CD8-positive, alpha-beta memory T cell (primary cell): ENCODE results near the gene SMURF1. TPM values are rescaled to one million over a fixed set of nuclear protein-coding genes. Genes with fewer than 3 reads are reported as not detected.

Experiments
- CTCF ChIA-PET: fragments of 350-600 bp; sonication (Branson Sonifier 250); formaldehyde crosslinking; loops from one replicate; lab custom pipeline; 2021; ENCODE audit warnings: antibody characterized with exemption; lab: Charles Lee
- POLR2A ChIA-PET: fragments of 350-600 bp; sonication (Branson Sonifier 250); formaldehyde crosslinking; loops from one replicate; lab custom pipeline; 2021; ENCODE audit warnings: antibody characterized with exemption; lab: Charles Lee
- DNase-seq, 5 donors: peaks; one replicate each; pipeline versions ENCODE4 v3.0.0 to v3.0.0-alpha.2; 2020 to 2022; ENCODE audit warnings: mixed read lengths in 1 of 5
- H3K27ac ChIP-seq: one replicate; pipeline ENCODE4 v1.7.0; 2013; ENCODE audit warnings: low read depth, mild to moderate bottlenecking, low read length, moderate library complexity
- H3K27me3 ChIP-seq: 2 replicates; pipeline ENCODE4 v1.7.0; 2013; ENCODE audit warnings: low read length, mild to moderate bottlenecking; ENCODE audit not compliant: insufficient read depth, poor library complexity, severe bottlenecking
- H3K36me3 ChIP-seq: 2 replicates; pipeline ENCODE4 v1.7.0; 2013; ENCODE audit warnings: mild to moderate bottlenecking, low read length, moderate library complexity; ENCODE audit not compliant: insufficient read depth
- H3K4me1 ChIP-seq: 2 replicates; pipeline ENCODE4 v1.7.0; 2013; ENCODE audit warnings: mild to moderate bottlenecking, low read length, moderate library complexity; ENCODE audit not compliant: insufficient read depth
- H3K4me3 ChIP-seq: 2 replicates; pipeline ENCODE4 v1.7.0; 2013; ENCODE audit warnings: mild to moderate bottlenecking, low read length
- H3K9me3 ChIP-seq: 2 replicates; pipeline ENCODE4 v1.7.0; 2013; ENCODE audit warnings: mild to moderate bottlenecking, low read length
- H3K27ac Mint-ChIP-seq, 8 donors: one replicate each; pipeline ENCODE4 v1.8.0; 2020 to 2021; ENCODE audit warnings: mixed read lengths in 8 of 8, mild to moderate bottlenecking in 6 of 8, inconsistent platforms in 3 of 8, moderate library complexity in 3 of 8
- H3K27me3 Mint-ChIP-seq, 2 donors: one replicate each; pipeline ENCODE4 v1.8.0; 2020 to 2021; ENCODE audit warnings: mixed read lengths in 2 of 2, mild to moderate bottlenecking in 1 of 2, moderate library complexity in 1 of 2
- H3K36me3 Mint-ChIP-seq, 3 donors: one replicate each; pipeline ENCODE4 v1.8.0; 2020 to 2021; ENCODE audit warnings: mixed read lengths in 3 of 3, inconsistent platforms in 1 of 3, mild to moderate bottlenecking in 1 of 3
- H3K4me1 Mint-ChIP-seq, 3 donors: one replicate each; pipeline ENCODE4 v1.8.0; 2020 to 2021; ENCODE audit warnings: mixed read lengths in 3 of 3, inconsistent platforms in 1 of 3, mild to moderate bottlenecking in 1 of 3
- H3K4me3 Mint-ChIP-seq, 7 donors: one replicate each; pipeline ENCODE4 v1.8.0; 2020 to 2021; ENCODE audit warnings: mixed read lengths in 7 of 7, mild to moderate bottlenecking in 6 of 7, moderate library complexity in 4 of 7, inconsistent platforms in 2 of 7
- H3K9me3 Mint-ChIP-seq, 5 donors: one replicate each; pipeline ENCODE4 v1.8.0; 2020 to 2022; ENCODE audit warnings: mixed read lengths in 5 of 5, mild to moderate bottlenecking in 3 of 5, moderate library complexity in 2 of 5, inconsistent platforms in 1 of 5
- polyA plus RNA-seq: library from polyadenylated mRNA; unstranded; fragments of 300-500 nt; fragmentation: Illumina TruSeq; gene quantifications from one replicate; pipeline ENCODE4 v1.2.3, GENCODE V29; 2021
- total RNA-seq, 2 experiments: library from RNA; stranded (reverse); gene quantifications; one replicate each; pipeline ENCODE4 v1.2.3, GENCODE V29; 2021

Gene SMURF1
- total and polyA plus RNA-seq, 3 experiments from 2014 or later = 2.2 to 14.9 (median 14.8) TPM

DNA sequence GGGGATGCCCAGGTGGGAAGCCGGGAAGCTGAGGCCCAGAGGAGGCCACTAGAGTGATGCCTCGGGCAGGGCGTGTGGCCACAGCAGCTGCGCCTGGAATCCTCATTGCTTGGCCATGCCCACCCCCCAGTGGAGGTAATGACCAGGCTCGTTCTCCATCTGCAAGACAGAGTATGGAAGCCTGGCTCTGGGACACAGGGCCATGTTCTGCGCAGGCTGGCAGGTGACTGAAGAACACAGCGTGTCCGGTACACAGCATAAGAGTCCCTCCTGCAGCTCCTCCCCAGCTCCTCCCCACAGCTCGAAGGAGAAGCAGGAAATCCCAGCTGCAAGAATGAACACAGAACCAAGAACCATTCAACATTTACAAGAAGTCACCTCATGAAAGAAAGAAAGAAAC lies 64.8 kb downstream of the SMURF1 start:
- no peak overlapping the region for H3K4me3 ChIP-seq
- H3K27ac ChIP-seq = no peak overlapping the region
- H3K9me3 ChIP-seq = no peaks in the 10 kb centered on the region
- H3K4me1 Mint-ChIP-seq = peaks cover 20 to 58% (median 41%) of the 10 kb centered on the region in 3 donors
- no peaks in the 10 kb centered on the region for H3K27me3 Mint-ChIP-seq
- H3K36me3 Mint-ChIP-seq = peaks cover 0 to 15% (median 3%) of the 10 kb centered on the region in 3 donors
- no peaks in the 10 kb centered on the region for H3K36me3 ChIP-seq
- peak overlapping the region in 2 of 8 donors; percentile 26 to 43 for H3K27ac Mint-ChIP-seq
- no peak overlapping the region for H3K4me3 Mint-ChIP-seq
- DNase-seq = no peak
- H3K4me1 ChIP-seq = peaks cover 5% of the 10 kb centered on the region
- no peaks in the 10 kb centered on the region for H3K27me3 ChIP-seq
- POLR2A ChIA-PET = no interaction called here
- CTCF ChIA-PET = interaction anchor here (0.5 kb wide), 1 partner anchor 195 kb away, joined by 3 read pairs; no protein-coding TSS in a partner anchor
- H3K9me3 Mint-ChIP-seq = peaks cover 0 to 3% (median 0%) of the 10 kb centered on the region in 5 donors

DNA sequence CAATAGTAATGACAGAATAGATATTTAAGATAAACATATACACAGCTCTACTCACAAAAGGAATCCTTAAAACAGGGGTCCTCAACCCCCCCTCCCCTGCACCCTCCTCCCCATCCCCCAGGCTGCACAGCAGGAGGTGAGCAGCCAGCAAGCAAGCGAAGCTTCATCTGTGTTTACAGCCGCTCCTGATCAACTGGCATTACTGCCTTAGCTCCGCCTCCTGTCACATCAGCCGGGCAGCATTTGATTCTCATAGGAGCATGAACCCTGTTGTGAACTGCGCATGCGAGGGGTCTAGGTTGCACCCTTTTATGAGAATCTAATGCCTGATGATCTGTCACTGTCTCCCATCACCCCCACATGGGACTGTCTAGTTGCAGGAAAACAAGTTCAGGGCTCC lies 65.5 kb downstream of the SMURF1 start:
- no peaks in the 10 kb centered on the region for H3K36me3 ChIP-seq
- peaks cover 0 to 3% (median 0%) of the 10 kb centered on the region in 5 donors for H3K9me3 Mint-ChIP-seq
- H3K27ac Mint-ChIP-seq = peak overlapping the region in 1 of 8 donors; percentile 36
- H3K9me3 ChIP-seq = no peaks in the 10 kb centered on the region
- DNase-seq = no peak
- H3K4me3 ChIP-seq = no peak overlapping the region
- no peak overlapping the region for H3K27ac ChIP-seq
- H3K36me3 Mint-ChIP-seq = peaks cover 0 to 14% (median 3%) of the 10 kb centered on the region in 3 donors
- ChIA-PET CTCF (no interaction called here), POLR2A (no interaction called here)
- no peaks in the 10 kb centered on the region for H3K27me3 Mint-ChIP-seq
- no peaks in the 10 kb centered on the region for H3K27me3 ChIP-seq
- H3K4me3 Mint-ChIP-seq = no peak overlapping the region
- H3K4me1 Mint-ChIP-seq = peaks cover 20 to 53% (median 34%) of the 10 kb centered on the region in 3 donors
- H3K4me1 ChIP-seq = peaks cover 5% of the 10 kb centered on the region

DNA sequence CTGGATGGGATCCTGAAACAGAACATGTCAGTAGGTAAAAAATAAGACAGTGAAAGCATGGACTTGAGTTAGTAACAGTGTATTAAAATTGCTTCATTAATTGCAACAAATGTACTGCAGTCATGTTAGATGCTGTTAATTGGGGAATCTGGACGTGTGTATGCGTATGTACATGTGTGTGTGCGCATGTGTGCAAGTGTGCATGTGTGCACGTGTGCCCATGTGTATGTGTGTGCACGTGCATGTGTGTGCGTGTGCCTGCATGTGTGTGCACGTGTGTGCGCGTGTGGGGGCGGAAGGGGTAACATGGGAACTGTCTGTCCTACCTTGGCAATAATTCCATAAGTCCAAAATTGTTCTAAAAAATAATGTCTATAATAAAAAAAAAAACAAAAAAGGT lies 67.3 kb downstream of the SMURF1 start:
- no peak overlapping the region for H3K4me3 Mint-ChIP-seq
- no peaks in the 10 kb centered on the region for H3K27me3 Mint-ChIP-seq
- ChIA-PET POLR2A (no interaction called here), CTCF (interaction anchor here (0.7 kb wide), 1 partner anchor 24 kb away, joined by 3 read pairs; no protein-coding TSS in a partner anchor)
- no peaks in the 10 kb centered on the region for H3K9me3 ChIP-seq
- H3K27me3 ChIP-seq = no peaks in the 10 kb centered on the region
- DNase-seq = no peak
- H3K27ac ChIP-seq = no peak overlapping the region
- peaks cover 5% of the 10 kb centered on the region for H3K4me1 ChIP-seq
- H3K36me3 ChIP-seq = no peaks in the 10 kb centered on the region
- H3K27ac Mint-ChIP-seq = peak overlapping the region in 1 of 8 donors; percentile 58
- H3K9me3 Mint-ChIP-seq = peaks cover 0 to 3% (median 0%) of the 10 kb centered on the region in 5 donors
- peaks cover 0 to 8% (median 3%) of the 10 kb centered on the region in 3 donors for H3K36me3 Mint-ChIP-seq
- no peak overlapping the region for H3K4me3 ChIP-seq
- H3K4me1 Mint-ChIP-seq = peaks cover 15 to 38% (median 29%) of the 10 kb centered on the region in 3 donors

DNA sequence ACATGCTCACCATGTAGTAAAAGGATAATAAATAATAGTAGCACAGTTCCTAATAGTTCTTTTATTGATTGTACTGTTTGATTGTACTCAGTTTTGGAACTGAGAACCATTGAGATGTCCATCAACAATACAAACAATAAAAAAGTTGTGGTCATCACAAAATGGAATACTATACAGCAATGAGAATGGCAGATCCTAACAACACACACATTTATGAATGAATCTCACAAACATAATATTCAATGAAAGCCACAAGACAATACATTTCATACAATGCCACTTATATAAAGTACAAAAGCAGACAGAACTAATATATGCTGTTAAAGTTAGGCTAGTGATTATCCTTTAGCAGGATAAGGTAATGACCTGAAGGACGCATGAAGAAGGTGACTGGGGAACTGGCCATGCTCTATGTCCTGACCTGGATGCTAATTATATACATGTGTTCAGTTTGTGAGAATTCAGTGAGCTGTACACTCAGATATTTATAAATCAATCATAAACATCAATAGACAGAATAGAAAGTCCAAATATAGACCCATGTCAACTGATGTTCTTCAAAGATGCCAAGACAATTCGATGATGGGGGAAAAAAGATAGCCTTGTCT lies 70.0 kb downstream of the SMURF1 start:
- Histone ChIP-seq H3K27ac (no peak overlapping the region), H3K4me1 (no peaks in the 10 kb centered on the region), H3K9me3 (no peaks in the 10 kb centered on the region), H3K4me3 (no peak overlapping the region), H3K27me3 (no peaks in the 10 kb centered on the region), H3K36me3 (no peaks in the 10 kb centered on the region)
- H3K4me3 Mint-ChIP-seq = no peak overlapping the region
- H3K4me1 Mint-ChIP-seq = peaks cover 16 to 31% (median 23%) of the 10 kb centered on the region in 3 donors
- H3K36me3 Mint-ChIP-seq = peaks cover 0 to 6% (median 3%) of the 10 kb centered on the region in 3 donors
- DNase-seq = no peak
- CTCF ChIA-PET = interaction anchor here (1.1 kb wide), 1 partner anchor 249 kb away, joined by 3 read pairs; no protein-coding TSS in a partner anchor
- no peaks in the 10 kb centered on the region for H3K27me3 Mint-ChIP-seq
- peaks cover 0 to 3% (median 0%) of the 10 kb centered on the region in 5 donors for H3K9me3 Mint-ChIP-seq
- H3K27ac Mint-ChIP-seq = no peak overlapping the region
- POLR2A ChIA-PET = no interaction called here

DNA sequence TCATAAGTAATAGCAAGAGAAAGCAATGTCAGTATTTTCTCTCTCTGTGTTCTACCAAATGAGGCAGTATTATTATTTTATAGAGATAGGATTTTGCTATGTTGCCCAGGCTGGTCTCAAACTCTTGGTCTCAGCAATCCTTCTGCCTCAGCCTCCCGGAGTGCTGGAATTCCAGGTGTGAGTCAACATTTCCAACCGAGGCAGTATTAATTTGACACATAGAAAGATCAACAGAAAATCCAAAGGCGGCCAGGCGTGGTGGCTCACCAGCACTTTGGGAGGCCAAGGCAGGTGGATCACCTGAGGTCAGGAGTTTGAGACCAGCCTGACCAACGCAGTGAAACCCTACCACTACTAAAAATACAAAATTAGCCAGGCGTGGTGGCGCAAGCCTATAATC lies 71.8 kb downstream of the SMURF1 start:
- Mint-ChIP-seq H3K27ac (no peak overlapping the region), H3K9me3 (peaks cover 0 to 3% (median 0%) of the 10 kb centered on the region in 5 donors), H3K4me1 (peaks cover 22 to 34% (median 33%) of the 10 kb centered on the region in 3 donors), H3K36me3 (peaks cover 0 to 5% (median 3%) of the 10 kb centered on the region in 3 donors), H3K27me3 (no peaks in the 10 kb centered on the region), H3K4me3 (no peak overlapping the region)
- no peaks in the 10 kb centered on the region for H3K36me3 ChIP-seq
- CTCF ChIA-PET = no interaction called here
- no peak for DNase-seq
- H3K27me3 ChIP-seq = no peaks in the 10 kb centered on the region
- no peak overlapping the region for H3K4me3 ChIP-seq
- H3K27ac ChIP-seq = no peak overlapping the region
- no peaks in the 10 kb centered on the region for H3K9me3 ChIP-seq
- POLR2A ChIA-PET = no interaction called here
- no peaks in the 10 kb centered on the region for H3K4me1 ChIP-seq

DNA sequence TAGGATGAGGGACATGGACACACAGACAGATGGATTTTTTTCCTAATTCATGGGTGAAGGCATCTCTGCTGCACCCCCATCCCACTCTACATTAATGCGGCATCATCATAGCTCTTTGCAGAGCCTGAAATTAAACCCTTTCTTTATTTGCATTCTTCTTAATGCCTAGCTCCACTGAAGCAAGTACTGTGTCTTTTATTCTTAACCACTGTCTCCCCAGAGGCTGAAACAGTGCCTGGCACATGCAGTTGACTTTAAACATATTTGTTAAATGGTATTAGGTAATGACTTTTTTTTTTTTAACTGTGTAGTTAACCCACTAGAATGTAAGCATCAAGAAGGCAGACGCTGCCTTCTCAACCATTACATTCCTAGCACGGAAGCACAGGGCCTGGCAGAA lies 73.5 kb downstream of the SMURF1 start:
- no peak overlapping the region for H3K4me3 Mint-ChIP-seq
- no peaks in the 10 kb centered on the region for H3K27me3 Mint-ChIP-seq
- H3K27ac Mint-ChIP-seq = peak overlapping the region in 1 of 8 donors; percentile 36
- CTCF ChIA-PET = no interaction called here
- peaks cover 0 to 3% (median 0%) of the 10 kb centered on the region in 5 donors for H3K9me3 Mint-ChIP-seq
- H3K4me3 ChIP-seq = no peak overlapping the region
- H3K36me3 Mint-ChIP-seq = peaks cover 0 to 3% (median 1%) of the 10 kb centered on the region in 3 donors
- H3K36me3 ChIP-seq = no peaks in the 10 kb centered on the region
- H3K27me3 ChIP-seq = no peaks in the 10 kb centered on the region
- POLR2A ChIA-PET = no interaction called here
- no peak overlapping the region for H3K27ac ChIP-seq
- peaks cover 20 to 33% (median 29%) of the 10 kb centered on the region in 3 donors for H3K4me1 Mint-ChIP-seq
- no peaks in the 10 kb centered on the region for H3K4me1 ChIP-seq
- no peaks in the 10 kb centered on the region for H3K9me3 ChIP-seq
- no peak for DNase-seq

DNA sequence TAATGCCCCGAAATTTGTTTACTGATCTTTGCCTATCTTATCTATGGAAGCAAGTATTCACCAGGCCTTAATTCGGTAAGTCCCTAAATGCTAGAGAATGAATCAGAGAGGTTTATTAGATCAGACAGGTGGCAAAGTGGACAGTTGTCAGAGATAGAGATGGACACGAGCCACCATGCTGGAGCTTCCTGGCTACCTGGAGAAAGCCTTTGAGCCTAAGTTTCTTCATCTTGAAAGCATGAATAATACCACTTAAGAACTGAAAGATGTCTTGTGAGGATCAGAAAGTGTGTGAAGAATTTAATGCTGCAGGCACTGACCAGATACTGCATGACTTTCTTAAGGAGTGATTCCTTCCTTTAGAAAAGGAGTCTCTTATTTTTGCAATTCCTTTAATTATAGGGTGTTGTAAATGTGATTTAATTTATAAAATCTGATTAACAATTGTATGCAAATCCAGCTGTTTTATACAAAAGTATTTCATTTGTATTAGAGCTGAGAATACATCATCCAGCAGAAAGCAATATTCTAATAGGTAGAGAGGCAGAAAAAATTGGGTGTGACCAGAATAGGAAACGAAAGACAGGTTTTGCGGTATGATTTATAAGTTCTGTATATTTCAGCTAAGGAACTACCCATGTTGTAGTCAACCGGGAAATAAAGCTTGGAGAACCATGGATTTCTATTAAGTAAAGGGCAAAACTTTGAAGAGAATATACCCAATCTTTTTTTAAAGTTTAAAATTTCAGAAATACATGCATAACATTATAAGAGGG lies 82.7 kb downstream of the SMURF1 start:
- Histone ChIP-seq H3K27me3 (no peaks in the 10 kb centered on the region), H3K27ac (no peak overlapping the region), H3K36me3 (no peaks in the 10 kb centered on the region), H3K4me1 (peaks cover 11% of the 10 kb centered on the region), H3K4me3 (no peak overlapping the region), H3K9me3 (no peaks in the 10 kb centered on the region)
- peaks cover 16 to 20% (median 17%) of the 10 kb centered on the region in 3 donors for H3K4me1 Mint-ChIP-seq
- no peak overlapping the region for H3K4me3 Mint-ChIP-seq
- no peaks in the 10 kb centered on the region for H3K27me3 Mint-ChIP-seq
- ChIA-PET POLR2A (no interaction called here), CTCF (no interaction called here)
- DNase-seq = no peak
- peaks cover 0 to 28% (median 7%) of the 10 kb centered on the region in 3 donors for H3K36me3 Mint-ChIP-seq
- H3K9me3 Mint-ChIP-seq = no peaks in the 10 kb centered on the region
- H3K27ac Mint-ChIP-seq = no peak overlapping the region

DNA sequence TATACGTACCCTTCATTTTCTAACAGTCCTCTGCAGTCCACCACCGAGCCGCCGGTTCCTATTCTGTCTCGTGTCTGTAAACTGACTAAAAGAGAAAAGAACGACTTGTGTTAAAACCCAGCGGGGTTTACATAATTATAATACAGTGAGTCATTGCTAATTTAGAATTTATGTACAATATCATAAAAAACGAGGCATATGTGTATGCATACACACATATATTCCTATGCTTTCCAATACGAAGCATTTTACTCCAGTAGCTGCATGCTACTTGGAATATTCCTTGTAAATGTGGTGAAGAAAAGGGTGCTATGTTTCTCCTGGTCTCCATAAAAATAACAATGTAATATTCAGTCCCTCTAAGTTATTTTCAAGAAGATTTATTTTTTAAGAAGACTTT lies 89.1 kb downstream of the SMURF1 start:
- Mint-ChIP-seq H3K4me1 (no peaks in the 10 kb centered on the region), H3K27me3 (no peaks in the 10 kb centered on the region), H3K27ac (no peak overlapping the region), H3K9me3 (no peaks in the 10 kb centered on the region), H3K4me3 (no peak overlapping the region), H3K36me3 (peaks cover 6 to 72% (median 20%) of the 10 kb centered on the region in 3 donors)
- no peak for DNase-seq
- Histone ChIP-seq H3K27ac (no peak overlapping the region), H3K4me1 (no peaks in the 10 kb centered on the region), H3K27me3 (no peaks in the 10 kb centered on the region), H3K36me3 (peaks cover 22% of the 10 kb centered on the region), H3K4me3 (no peak overlapping the region), H3K9me3 (no peaks in the 10 kb centered on the region)
- ChIA-PET CTCF (no interaction called here), POLR2A (no interaction called here)
